Measurements from ENCODE around the gene LDLRAD4.

LDLRAD4 gene

GRCh38 chr18:13232086-13232917 is 13.7 kb downstream of the LDLRAD4 start:
- DNase-seq = no peak

- DNase-seq = no peak
Observed at GRCh38 chr18:13232971-13233786, 14.6 kb downstream of the LDLRAD4 start.

GRCh38 chr18:13233787-13234783 is 15.5 kb downstream of the LDLRAD4 start:
- no peak for DNase-seq

GRCh38 chr18:13235421-13235831 is 16.9 kb downstream of the LDLRAD4 start:
- no peak for DNase-seq

GRCh38 chr18:13235981-13236380 is 17.4 kb downstream of the LDLRAD4 start:
- no peak for DNase-seq

- no peak for DNase-seq
Observed at GRCh38 chr18:13236411-13236810, 17.9 kb downstream of the LDLRAD4 start.

- no peak for DNase-seq
Observed at GRCh38 chr18:13237073-13237472, 18.5 kb downstream of the LDLRAD4 start.

- DNase-seq = no peak
Observed at GRCh38 chr18:13237641-13238040, 19.1 kb downstream of the LDLRAD4 start.

GRCh38 chr18:13239171-13239956 is 20.8 kb downstream of the LDLRAD4 start:
- no peak for DNase-seq

GRCh38 chr18:13240060-13240725 is 21.6 kb downstream of the LDLRAD4 start:
- no peak for DNase-seq

GRCh38 chr18:13241083-13241892 is 22.7 kb downstream of the LDLRAD4 start:
- no peak for DNase-seq

- DNase-seq = no peak
Observed at GRCh38 chr18:13241893-13242175, 23.3 kb downstream of the LDLRAD4 start.

- no peak for DNase-seq
Observed at GRCh38 chr18:13242797-13243196, 24.2 kb downstream of the LDLRAD4 start.

GRCh38 chr18:13243363-13243762 is 24.8 kb downstream of the LDLRAD4 start:
- no peak for DNase-seq

GRCh38 chr18:13244135-13244534 is 25.6 kb downstream of the LDLRAD4 start:
- no peak for DNase-seq

GRCh38 chr18:13245481-13246000 is 27.0 kb downstream of the LDLRAD4 start:
- no peak for DNase-seq

GRCh38 chr18:13246121-13246520 is 27.6 kb downstream of the LDLRAD4 start:
- no peak for DNase-seq

- DNase-seq = no peak
Observed at GRCh38 chr18:13246591-13246990, 28.0 kb downstream of the LDLRAD4 start.

- no peak for DNase-seq
Observed at GRCh38 chr18:13247506-13247905, 28.9 kb downstream of the LDLRAD4 start.

- DNase-seq = no peak
Observed at GRCh38 chr18:13252686-13253410, 34.3 kb downstream of the LDLRAD4 start.

Measured in MV-4-11 (cell line).